ENCODE measurements around the gene MTFMT. TPM values are rescaled to one million over a fixed set of nuclear protein-coding genes. Genes with fewer than 3 reads are reported as not detected.
"Not testable (repeated sequence)": the region's sequence is repeated elsewhere in the genome, so short reads cannot be mapped to it uniquely, and the experiment has no call there.

Gene MTFMT
- total RNA-seq, 4 donors from 2014 or later, result 21.1 to 36.9 (median 29.4) TPM

GRCh38 chr15:65050270-65050669 is 20.8 kb upstream of the MTFMT start:
- ATAC-seq, result no peak
- TF ChIP-seq EP300 (IDR thresholded peaks at IDR 0.05) (no peak), POLR2A (IDR thresholded peaks at IDR 0.05) (no peak), CTCF (IDR thresholded peaks at IDR 0.05) (no peak), POLR2AphosphoS5 (IDR thresholded peaks at IDR 0.05) (no peak)
- H3K9me3 ChIP-seq, result no peaks in the 10 kb centered on the region
- peaks cover 0 to 54% (median 18%) of the 10 kb centered on the region in 3 donors for H3K4me1 ChIP-seq
- no peaks in the 10 kb centered on the region for H3K27me3 ChIP-seq
- WGBS, 2 donors (ENCODE audit: low coverage in 1 of 2), result 16 to 23% methylated on average over 4 of the region's 4 CpGs
- peak overlapping the region in 3 of 4 donors; percentile 53 to 95 (median 64) for H3K27ac ChIP-seq
- no peak overlapping the region for H3K4me3 ChIP-seq
- H3K36me3 ChIP-seq, result peaks cover 0 to 44% of the 10 kb centered on the region in 2 donors

GRCh38 chr15:65049418-65049840 is 20.0 kb upstream of the MTFMT start:
- peaks cover 0 to 41% of the 10 kb centered on the region in 2 donors for H3K36me3 ChIP-seq
- TF ChIP-seq POLR2AphosphoS5 (IDR thresholded peaks at IDR 0.05) (no peak), CTCF (IDR thresholded peaks at IDR 0.05) (no peak), POLR2A (IDR thresholded peaks at IDR 0.05) (no peak), EP300 (IDR thresholded peaks at IDR 0.05) (no peak)
- no peaks in the 10 kb centered on the region for H3K27me3 ChIP-seq
- WGBS, 2 donors (ENCODE audit: low coverage in 1 of 2), result 23 to 41% methylated on average over 8 to 12 of the region's 19 CpGs
- no peaks in the 10 kb centered on the region for H3K9me3 ChIP-seq
- peak overlapping the region in 3 of 4 donors; percentile 53 to 95 (median 64) for H3K27ac ChIP-seq
- ATAC-seq, result peak; percentile 81
- peaks cover 0 to 51% (median 13%) of the 10 kb centered on the region in 3 donors for H3K4me1 ChIP-seq
- peak overlapping the region in 1 of 2 donors; percentile 26 for H3K4me3 ChIP-seq

- no peak overlapping the region for H3K4me3 ChIP-seq
- H3K4me1 ChIP-seq, result peaks cover 0 to 55% (median 12%) of the 10 kb centered on the region in 3 donors
- H3K27me3 ChIP-seq, result no peaks in the 10 kb centered on the region
- ATAC-seq, result no peak
- WGBS, 2 donors (ENCODE audit: low coverage in 1 of 2), result 33 to 60% methylated on average over 1 to 2 of the region's 2 CpGs
- H3K9me3 ChIP-seq, result no peaks in the 10 kb centered on the region
- peaks cover 0 to 29% of the 10 kb centered on the region in 2 donors for H3K36me3 ChIP-seq
- H3K27ac ChIP-seq, result peak overlapping the region in 3 of 4 donors; percentile 35 to 53 (median 52)
- TF ChIP-seq EP300 (IDR thresholded peaks at IDR 0.05) (no peak), POLR2AphosphoS5 (IDR thresholded peaks at IDR 0.05) (no peak), CTCF (IDR thresholded peaks at IDR 0.05) (no peak), POLR2A (IDR thresholded peaks at IDR 0.05) (no peak)
These were observed 18.8 kb upstream of the MTFMT start for GRCh38 chr15:65048241-65048640.

- peak; percentile 84 for ATAC-seq
- WGBS, 2 donors (ENCODE audit: low coverage in 1 of 2), result 68% methylated on average over 3 of the region's 7 CpGs; no CpG with 5 or more reads in 1 of the 2 donors
These were observed 15.5 kb upstream of the MTFMT start, which contains the start of gene SLC51B for GRCh38 chr15:65044724-65045481. Gene SLC51B (plus strand): TSS chr15:65045387. CDS start chr15:65050005, 4,618 bp downstream.

GRCh38 chr15:65044218-65044617 is 14.8 kb upstream of the MTFMT start:
- WGBS, 2 donors (ENCODE audit: low coverage in 1 of 2), result 60 to 61% methylated on average over 1 to 5 of the region's 5 CpGs
- not testable (repeated sequence) for H3K4me3 ChIP-seq, H3K36me3 ChIP-seq, H3K27me3 ChIP-seq, ATAC-seq, H3K9me3 ChIP-seq
- Histone ChIP-seq H3K4me1 (peaks cover 0 to 41% (median 4%) of the 10 kb centered on the region in 3 donors), H3K27ac (peak overlapping the region in 2 of 4 donors; percentile 14 to 47)

More at GRCh38 chr15:65044724-65045481, 15.5 kb upstream of the MTFMT start, which contains the start of gene SLC51B:
- Histone ChIP-seq H3K36me3 (peaks cover 0 to 6% of the 10 kb centered on the region in 2 donors), H3K9me3 (no peaks in the 10 kb centered on the region), H3K4me1 (peaks cover 0 to 48% (median 6%) of the 10 kb centered on the region in 3 donors), H3K27ac (peak within 1 kb of the TSS in 3 of 4 donors; percentile 30 to 47 (median 32)), H3K27me3 (no peaks in the 10 kb centered on the region), H3K4me3 (no peak within 1 kb of the TSS)
- TF ChIP-seq POLR2A (IDR thresholded peaks at IDR 0.05), result no peak
- no peak for TF ChIP-seq CTCF (IDR thresholded peaks at IDR 0.05)
- peak; percentile 19 for TF ChIP-seq POLR2AphosphoS5 (IDR thresholded peaks at IDR 0.05)
